Gastroesophageal sphincter (tissue), 3 donors: ENCODE measurements around the gene PNMA8B.

Experiments used
- CTCF ChIP-seq, 4 experiments: fragments of 200-600 bp in 2 of 4; fragments of 450-650 bp in 2 of 4; sonication (generic) in 1 of 4; IDR thresholded peaks; one replicate each; pipeline ENCODE4 v1.5.1; 2017 to 2019; ENCODE audit warnings: antibody characterized with exemption in 4 of 4, mild to moderate bottlenecking in 2 of 4, moderate library complexity in 2 of 4
- EP300 ChIP-seq: sonication (generic); formaldehyde crosslinking; IDR thresholded peaks from one replicate; pipeline ENCODE4 v1.6.1; 2017; ENCODE audit warnings: antibody characterized with exemption, mild to moderate bottlenecking

DNA sequence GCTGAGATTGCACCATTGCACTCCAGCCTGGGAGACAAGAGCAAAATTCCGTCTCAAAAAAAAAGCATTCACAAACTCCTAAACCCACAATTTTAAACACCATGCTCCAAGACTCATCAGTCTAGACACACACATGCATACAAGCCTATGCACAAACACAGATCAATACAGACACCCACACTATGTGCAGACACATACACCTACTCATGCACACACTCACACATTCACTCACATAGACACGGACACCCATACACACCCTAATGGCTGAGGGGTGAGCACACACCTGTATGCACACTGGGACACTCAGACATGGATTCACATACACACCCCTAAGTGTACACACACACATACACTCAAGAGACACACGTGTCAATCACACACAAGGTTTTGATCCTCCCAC, 9.3 kb downstream of the PNMA8B start:
- TF ChIP-seq CTCF (IDR thresholded peaks at IDR 0.05) (no peak), EP300 (no peak)
